GM18507 (cell line): ENCODE data around the gene GTF3C5.

Experiments
- DNase-seq: peaks from one replicate; pipeline ENCODE4 v3.0.0; 2011; ENCODE audit warnings: low read depth; ENCODE audit not compliant: insufficient read length; ENCODE audit errors: extremely low spot score
- FAIRE-seq: peaks from 2 replicates; lab custom pipeline; 2011; peaks lifted over from hg19 to GRCh38; lab: Jason Lieb, UNC

GTF3C5 gene

DNA sequence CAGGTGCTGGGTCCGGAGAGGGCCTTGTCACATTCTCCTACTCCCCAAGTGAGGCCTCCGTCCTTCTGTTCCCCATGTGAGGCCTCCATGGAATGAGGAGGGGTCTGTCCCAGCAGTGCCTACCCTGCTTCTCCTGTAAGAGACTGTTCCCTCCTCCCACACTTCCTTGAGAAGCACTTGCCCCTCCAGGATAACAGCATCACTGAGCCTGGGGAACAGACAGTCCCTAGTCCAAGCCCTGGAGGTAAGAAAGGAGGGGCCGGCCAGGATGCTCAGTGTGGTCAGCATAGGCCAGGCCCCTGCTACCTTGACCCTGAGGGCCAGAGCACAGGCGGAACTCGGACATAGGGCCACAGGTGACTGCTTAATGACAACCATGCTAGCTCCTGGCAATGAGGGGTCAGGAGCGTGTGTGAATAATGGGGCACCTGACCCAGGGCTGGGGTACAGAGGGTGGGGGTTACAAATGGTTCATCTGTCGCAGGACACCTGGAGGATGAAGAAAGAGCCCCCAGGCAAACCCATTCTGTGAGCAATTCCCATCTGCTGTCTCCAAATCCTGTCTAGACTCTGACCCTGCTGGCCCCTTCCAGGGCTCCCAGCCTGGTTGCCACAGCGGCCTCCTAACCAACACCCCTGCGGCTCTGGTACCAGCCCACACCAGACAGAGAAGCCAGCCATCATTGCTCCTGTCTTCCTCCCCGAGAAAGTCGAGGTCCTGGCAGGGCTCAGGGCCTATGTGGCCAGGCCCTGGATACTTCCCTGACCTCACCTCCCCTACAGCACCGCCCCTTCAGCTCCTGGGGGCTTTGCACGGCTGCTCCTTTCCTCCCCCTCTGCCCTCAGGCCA is 69.9 kb downstream of the GTF3C5 start:
- DNase-seq (no peak), FAIRE-seq (no peak)

DNA sequence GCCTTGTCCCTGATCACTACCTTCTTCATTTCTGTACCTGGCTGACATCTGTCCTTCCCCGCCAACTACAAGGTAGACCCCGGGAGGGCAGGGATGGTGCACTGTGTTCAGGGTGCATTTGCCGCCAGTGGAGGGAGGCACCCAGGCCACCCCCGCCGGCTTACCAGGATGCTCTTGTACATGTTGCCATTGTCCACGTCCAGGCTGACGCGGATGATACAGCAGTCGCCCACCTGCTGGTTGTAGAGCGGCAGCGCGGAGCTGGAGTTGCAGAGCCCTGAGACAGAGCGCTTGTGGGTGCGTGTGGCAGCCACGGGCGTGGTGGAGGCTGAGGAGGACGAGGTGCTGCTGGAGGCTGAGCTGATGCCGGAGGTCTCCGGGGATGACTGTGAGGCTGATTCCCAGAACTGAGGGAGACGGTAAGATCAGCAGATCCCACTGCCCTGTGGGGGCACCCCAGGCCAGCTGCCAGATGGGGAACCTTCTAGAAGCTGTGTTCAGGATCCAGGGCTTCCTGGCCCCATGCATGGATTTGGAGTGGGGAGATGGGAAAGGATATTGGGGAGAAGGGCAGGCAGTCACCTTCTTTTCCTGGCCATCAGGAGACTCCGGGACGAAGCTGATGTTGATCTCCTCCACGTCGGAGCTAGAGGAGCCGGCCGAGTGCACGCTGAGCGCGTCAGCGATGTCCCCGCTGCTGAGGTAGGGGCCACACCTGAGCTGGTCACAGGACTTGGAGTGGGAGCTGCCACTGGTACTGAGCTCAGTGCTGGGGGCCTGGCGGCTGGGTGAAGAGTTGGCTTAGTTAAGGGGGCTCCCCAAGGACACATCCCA is 70.8 kb downstream of the GTF3C5 start:
- DNase-seq (no peak), FAIRE-seq (no peak)

DNA sequence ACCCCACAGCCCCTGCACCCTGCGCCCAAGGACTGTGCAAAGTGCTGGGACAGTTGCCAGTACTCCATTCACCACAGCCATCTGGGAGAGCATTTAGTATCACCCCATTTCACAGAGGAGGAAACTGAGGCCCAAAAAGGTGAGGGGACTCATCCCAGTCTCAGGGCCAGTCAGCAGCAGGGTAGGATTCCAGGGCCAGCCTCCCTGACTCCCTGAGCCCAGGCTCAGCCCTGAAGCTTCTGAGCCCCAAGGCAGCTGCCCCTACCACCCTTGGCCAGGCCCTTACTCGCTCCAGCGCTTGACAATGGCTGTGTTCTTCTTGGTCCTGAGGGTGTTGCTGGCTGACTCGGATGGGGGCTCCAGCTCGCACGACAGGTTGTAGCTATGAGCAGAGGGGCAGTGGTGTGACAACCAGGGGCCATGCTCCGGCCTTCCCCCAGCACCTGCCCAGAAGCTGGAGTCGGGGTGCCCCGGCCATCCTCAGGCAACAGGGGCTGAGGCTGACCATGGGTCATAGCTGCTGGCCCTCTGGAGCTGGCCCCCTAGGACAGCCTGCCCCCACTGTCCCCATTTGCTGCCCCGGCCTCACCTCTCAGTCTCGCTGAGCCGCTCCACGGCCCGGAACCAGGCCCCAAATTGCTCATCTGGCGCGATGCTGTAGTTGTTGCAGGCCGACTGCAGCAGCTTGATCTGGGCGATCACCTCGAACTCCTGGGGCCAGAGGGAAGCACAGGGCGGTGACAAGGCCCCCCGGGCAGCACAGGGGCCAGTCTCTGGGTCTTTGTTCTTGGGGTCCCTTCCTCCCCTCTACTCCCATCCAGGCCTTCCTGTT is 71.6 kb downstream of the GTF3C5 start:
- FAIRE-seq (no peak), DNase-seq (no peak)

DNA sequence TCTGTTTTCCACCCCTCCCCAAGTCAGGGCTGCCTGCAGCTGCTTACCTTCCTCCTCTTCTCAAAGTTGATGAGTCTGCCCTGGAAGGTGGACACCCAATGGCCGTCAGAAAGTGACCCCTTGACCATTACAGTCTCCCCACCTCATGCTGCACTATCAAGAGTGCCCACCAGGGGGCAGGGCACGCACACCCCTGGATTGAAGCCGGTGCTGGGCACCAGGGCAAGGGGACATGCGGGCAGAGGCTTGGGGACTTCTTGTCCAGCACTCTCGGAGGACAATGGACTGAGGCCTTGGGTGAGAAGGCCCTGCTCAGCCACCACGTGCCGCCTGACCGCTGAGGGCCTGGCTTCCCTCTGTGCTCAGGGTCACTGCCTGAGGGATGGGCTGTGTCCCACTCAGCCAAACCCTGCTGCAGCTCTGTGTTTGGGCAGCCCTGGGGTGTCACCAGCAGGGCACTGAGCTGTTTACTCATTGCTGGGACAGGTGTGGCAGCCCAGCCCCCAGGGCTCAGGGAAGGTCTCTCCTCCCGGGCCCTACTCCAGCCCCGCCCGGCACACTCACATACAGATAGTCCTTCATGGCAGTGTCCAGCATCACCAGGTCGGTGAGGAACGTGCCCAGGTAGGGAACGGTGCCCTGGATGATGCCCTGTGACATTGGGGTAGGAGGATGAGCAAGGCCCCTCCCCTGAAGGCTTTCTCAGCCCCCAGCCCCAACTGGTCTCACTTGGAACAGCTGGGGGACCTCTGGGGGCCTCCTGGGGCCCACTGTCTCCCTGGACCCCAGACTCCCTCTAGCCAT is 72.6 kb downstream of the GTF3C5 start:
- FAIRE-seq = peak; percentile 83
- DNase-seq = no peak

DNA sequence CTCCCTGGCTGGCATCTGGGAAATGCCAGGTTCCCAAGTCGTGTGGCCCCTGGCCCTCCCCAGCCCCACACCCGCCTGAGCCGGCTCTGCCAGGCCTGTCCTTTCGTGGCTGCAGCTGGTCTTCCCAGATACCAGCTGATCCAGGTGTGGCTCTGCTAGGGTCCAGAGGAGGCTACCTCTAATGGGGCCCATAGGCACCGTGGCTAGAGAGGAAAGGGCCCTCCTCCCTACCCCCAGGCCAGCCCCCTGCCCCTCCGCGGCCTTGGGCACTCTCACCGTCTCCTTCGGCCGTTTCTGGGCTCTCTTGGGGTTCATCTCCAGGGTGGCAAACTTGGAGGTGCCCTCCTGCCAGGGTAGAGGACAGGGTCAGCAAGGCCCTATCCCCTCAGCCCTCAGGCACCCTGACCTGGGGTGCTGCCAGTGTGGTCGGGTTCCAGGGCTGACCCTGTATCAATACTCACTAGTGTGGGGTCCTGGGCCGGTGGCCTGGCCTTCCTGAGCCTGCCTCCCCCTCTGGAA is 73.2 kb downstream of the GTF3C5 start:
- no peak for FAIRE-seq
- no peak for DNase-seq

DNA sequence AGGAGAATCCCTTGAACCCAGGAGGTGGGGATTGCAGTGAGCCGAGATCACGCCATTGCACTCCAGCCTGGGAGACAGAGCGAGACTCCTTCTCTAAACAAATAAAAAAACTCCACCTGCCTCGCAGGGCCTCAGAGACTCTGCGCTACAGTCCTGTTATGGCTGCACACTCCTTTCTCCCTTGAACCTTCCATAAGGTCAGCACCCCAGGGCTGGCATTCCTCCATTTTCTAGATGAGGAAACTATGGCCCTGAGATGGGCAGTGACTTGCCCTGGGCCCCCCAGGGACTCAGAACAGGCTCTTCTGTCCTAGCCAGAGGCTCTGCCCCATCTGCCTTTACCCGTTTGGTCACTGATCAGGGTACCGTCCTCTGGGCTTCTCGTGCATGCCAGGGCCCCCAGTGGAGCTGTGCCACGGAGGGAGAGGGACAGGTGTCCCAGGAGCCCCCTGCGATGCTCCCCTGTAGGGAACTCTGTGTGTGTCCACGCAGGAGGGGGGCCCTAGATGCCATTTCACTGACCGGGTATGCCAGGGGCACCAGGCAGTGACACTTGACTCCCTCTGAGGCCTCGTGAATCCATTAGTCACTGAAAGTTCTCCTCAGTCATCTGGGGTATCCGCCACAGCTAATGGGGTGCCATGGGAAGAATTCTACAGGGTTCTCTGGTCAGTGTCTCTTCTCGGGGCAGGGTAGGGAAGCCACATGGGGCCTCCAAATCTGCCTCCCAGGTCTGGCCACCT is 74.1 kb downstream of the GTF3C5 start:
- DNase-seq (no peak), FAIRE-seq (no peak)

DNA sequence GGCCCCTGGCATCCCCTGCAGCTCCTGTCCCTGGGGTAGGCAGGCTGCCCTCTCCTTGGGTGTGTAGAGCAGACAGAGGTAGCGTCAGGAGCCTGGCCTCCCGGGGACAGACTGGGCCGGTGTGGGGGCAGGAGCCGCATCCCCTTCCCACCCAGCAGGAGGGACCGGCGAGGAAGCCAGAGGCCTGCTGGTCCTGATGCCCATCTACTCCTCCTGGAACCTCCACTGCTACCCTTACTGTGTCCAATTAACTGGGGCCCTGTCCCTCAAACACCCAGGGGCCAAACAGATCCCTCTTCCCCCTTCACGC is 74.6 kb downstream of the GTF3C5 start:
- DNase-seq (no peak), FAIRE-seq (no peak)

DNA sequence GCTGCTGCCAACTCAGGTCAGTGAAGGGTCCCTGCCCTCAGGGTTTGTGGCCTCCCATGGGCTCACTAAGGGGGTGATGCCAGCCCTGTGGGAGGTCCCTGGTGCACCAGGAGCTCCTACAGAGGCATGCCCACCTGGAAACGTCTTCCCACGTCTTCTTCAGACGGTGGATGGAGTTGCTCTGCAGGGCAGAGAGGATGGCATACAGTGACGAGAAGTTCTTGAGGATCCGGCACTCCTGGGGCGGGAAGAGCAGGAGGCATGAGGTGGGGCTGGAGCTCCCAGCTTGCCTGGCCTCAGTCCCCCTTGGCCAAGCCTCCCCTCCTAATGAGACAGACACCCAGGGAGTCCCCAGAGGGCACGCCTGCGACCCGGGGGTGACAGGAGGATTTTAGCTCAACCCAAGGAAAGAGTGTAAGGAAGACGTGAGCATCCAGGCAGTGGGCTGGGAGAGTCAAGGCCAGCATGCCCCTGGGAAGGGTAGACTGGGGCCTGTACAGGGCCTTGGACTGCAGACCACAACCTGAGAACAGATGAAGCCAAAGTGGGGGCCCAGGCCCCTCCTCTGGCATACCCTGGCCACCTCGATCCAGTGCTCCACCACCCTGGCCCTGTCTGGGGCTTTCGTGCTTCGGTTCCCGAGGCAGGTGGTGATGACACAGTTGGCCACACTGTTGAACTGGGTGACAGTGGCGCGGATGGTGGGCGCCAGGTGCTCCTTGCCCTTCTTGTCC is 75.9 kb downstream of the GTF3C5 start:
- DNase-seq = no peak
- FAIRE-seq = no peak

DNA sequence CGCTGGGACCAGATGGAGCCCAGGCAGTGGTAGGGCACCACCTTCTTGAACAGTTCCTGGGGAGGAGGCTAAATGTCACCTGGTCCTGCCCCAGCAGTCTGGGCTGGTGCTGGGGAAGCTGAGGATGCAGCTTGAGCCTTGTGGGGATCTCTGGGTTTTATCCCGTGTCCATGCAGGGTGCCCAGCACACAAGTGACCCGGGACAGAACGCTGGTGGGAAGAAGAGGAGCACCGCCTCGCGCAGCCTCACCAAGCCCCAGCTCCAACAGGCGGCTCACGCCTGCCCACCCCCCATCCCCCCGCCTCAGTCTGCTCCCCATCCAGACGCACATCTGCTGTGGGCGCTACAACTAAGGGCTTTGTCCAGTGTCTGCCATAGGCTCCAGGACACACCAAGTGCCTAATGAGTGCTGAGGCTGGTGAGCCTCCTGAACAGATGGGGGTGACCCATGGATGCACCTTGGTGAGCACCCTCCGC is 76.5 kb downstream of the GTF3C5 start:
- FAIRE-seq (no peak), DNase-seq (no peak)
